HepG2 (cell line): Measurements from ENCODE around the gene CENPL. TPM values are rescaled to one million over a fixed set of nuclear protein-coding genes. Genes with fewer than 3 reads are reported as not detected.
A peak's percentile ranks its signal among the peaks of the same experiment; 100 is the strongest.

Experiments used
- ATAC-seq: fragments of 200-7000 bp; cut with Tn5 transposase; 3 replicates; pipeline ENCODE4 v1.9.1; 2020; ENCODE audit warnings: mild to moderate bottlenecking, moderate library complexity
- BruUV-seq: library from RNA; stranded (reverse); fragments of 400-500 nt; replicated peaks from 2 replicates; lab custom pipeline; 2021; lab: Mats Ljungman, UMichigan
- CTCF ChIA-PET: fragments of 300-600 bp; formaldehyde crosslinking; extraction: SDS; loops from one replicate; lab custom pipeline; 2021; ENCODE audit warnings: low total read pairs, inconsistent platforms, low intra/inter-chr PET ratio; lab: Yijun Ruan, JAX
- POLR2A ChIA-PET: fragments of 350-600 bp; sonication (Branson Sonifier 250); formaldehyde crosslinking; loops from one replicate; lab custom pipeline; 2020; ENCODE audit warnings: antibody characterized with exemption, inconsistent platforms; lab: Yijun Ruan, JAX
- DNase-seq: peaks from one replicate; pipeline ENCODE4 v3.0.0-alpha.2; 2015; ENCODE audit warnings: low spot score
- FAIRE-seq: peaks from 3 replicates; lab custom pipeline; 2011; peaks lifted over from hg19 to GRCh38; lab: Jason Lieb, UNC
- H2AFZ ChIP-seq: one replicate; pipeline ENCODE4 v1.6.1; 2011; ENCODE audit warnings: low read length, inconsistent platforms
- H3K27ac ChIP-seq: fragments of 300-600 bp; 3 replicates; pipeline ENCODE4 v1.8.0; 2011; ENCODE audit warnings: mixed run types, mild to moderate bottlenecking, mixed read lengths, low read length, inconsistent platforms; ENCODE audit not compliant: insufficient read depth; ENCODE audit errors: extremely low read length
- H3K27me3 ChIP-seq, 2 experiments: fragments of 200-600 bp in 1 of 2; 2 replicates in 1 of 2; 3 replicates in 1 of 2; pipeline versions ENCODE4 v1.6.0 to v1.8.0; 2011; ENCODE audit warnings: low read length in 2 of 2, mild to moderate bottlenecking in 2 of 2, moderate library complexity in 2 of 2, inconsistent platforms in 1 of 2; ENCODE audit not compliant: insufficient read depth in 2 of 2, control insufficient read depth in 1 of 2
- H3K36me3 ChIP-seq, 2 experiments: fragments of 200-600 bp in 1 of 2; replicated peaks in 1 of 2; 2 replicates in 1 of 2; 3 replicates in 1 of 2; pipeline versions ENCODE4 v1.5.1 to v1.8.0; 2011; ENCODE audit warnings: low read length in 2 of 2, inconsistent platforms in 1 of 2; ENCODE audit not compliant: insufficient read depth in 2 of 2, control insufficient read depth in 1 of 2
- H3K4me1 ChIP-seq: 2 replicates; pipeline ENCODE4 v1.5.1; 2012; ENCODE audit warnings: low read length, inconsistent platforms; ENCODE audit not compliant: insufficient read depth
- H3K4me2 ChIP-seq: 2 replicates; pipeline ENCODE4 v1.6.0; 2011; ENCODE audit warnings: low read depth, low read length, inconsistent platforms
- H3K4me3 ChIP-seq, 3 experiments: fragments of 200-600 bp in 1 of 3; sonication (generic), shearing (Covaris generic) in 1 of 3; replicated peaks in 1 of 3; 2 replicates each; pipeline ENCODE4 v1.5.1; 2011 to 2016; ENCODE audit warnings: low read length in 3 of 3, inconsistent platforms in 2 of 3, low read depth in 2 of 3, mild to moderate bottlenecking in 2 of 3, control low read depth in 1 of 3, mixed read lengths in 1 of 3; ENCODE audit not compliant: insufficient read depth in 1 of 3
- H3K79me2 ChIP-seq: one replicate; pipeline ENCODE4 v1.6.1; 2011; ENCODE audit warnings: low read length, inconsistent platforms; ENCODE audit not compliant: insufficient read depth
- H3K9ac ChIP-seq: 2 replicates; pipeline ENCODE4 v1.6.0; 2011; ENCODE audit warnings: mild to moderate bottlenecking, low read depth, low read length, inconsistent platforms; ENCODE audit not compliant: insufficient read depth
- H3K9me3 ChIP-seq: 2 replicates; pipeline ENCODE4 v1.5.1; 2012; ENCODE audit warnings: mild to moderate bottlenecking, low read length
- H4K20me1 ChIP-seq: 2 replicates; pipeline ENCODE4 v1.6.0; 2011; ENCODE audit warnings: inconsistent platforms, mild to moderate bottlenecking, low read length, moderate library complexity; ENCODE audit not compliant: insufficient read depth
- HNF4A ChIP-seq: sonication (generic); formaldehyde crosslinking; IDR thresholded peaks from 2 replicates; pipeline ENCODE4 v1.4.0; 2020; ENCODE audit warnings: missing genetic modification reagents
- RORA ChIP-seq: sonication (generic); formaldehyde crosslinking; IDR thresholded peaks from 2 replicates; pipeline ENCODE4 v1.5.0; 2020; ENCODE audit warnings: mild to moderate bottlenecking, missing genetic modification reagents, moderate library complexity
- TAF1 ChIP-seq: sonication (generic); formaldehyde crosslinking; IDR thresholded peaks from 2 replicates; pipeline ENCODE4 v1.4.0; 2020; ENCODE audit warnings: missing genetic modification reagents
- ZNF773 ChIP-seq: sonication (generic); formaldehyde crosslinking; IDR thresholded peaks from 2 replicates; pipeline ENCODE4 v1.4.0; 2020; ENCODE audit warnings: missing genetic modification reagents, borderline replicate concordance
- ZNF790 ChIP-seq: sonication (generic); formaldehyde crosslinking; IDR thresholded peaks from 2 replicates; pipeline ENCODE4 v1.8.0; 2022; ENCODE audit warnings: missing genetic modification reagents, mild to moderate bottlenecking, borderline replicate concordance
- in situ Hi-C: cut with HindIII; loops from 2 replicates; pipeline ENCODE4 v1.10.0; 2017; ENCODE audit warnings: low pct_unique_long_range_greater_than_20kb; ENCODE audit not compliant: extremely low pct_ligation_motif_present
- intact Hi-C: fragments of 100-400 bp; cut with micrococcal nuclease; formaldehyde crosslinking; loops from one replicate; pipeline ENCODE4 v1.10.0; 2022; ENCODE audit not compliant: unreplicated experiment
- polyA plus RNA-seq, 8 experiments: library from polyadenylated mRNA; depleted of rRNA in 3 of 8; stranded (reverse) in 7 of 8; unstranded in 1 of 8; fragments of >200 nt; fragmentation: Illumina TruSeq in 4 of 8; extraction: Trizol in 4 of 8; gene quantifications; 2 replicates each; pipeline versions ENCODE4 v1.2.1 to v1.2.3, GENCODE V29; 2011 to 2016; ENCODE audit warnings: low read depth in 4 of 8, missing spikeins in 1 of 8, mixed read lengths in 1 of 8; ENCODE audit not compliant: insufficient read depth in 1 of 8
- small RNA-seq, 3 experiments: library from RNA; depleted of rRNA; stranded (forward); fragments of <200 nt; gene quantifications; one replicate each; pipeline ENCODE3, GENCODE V24; 2012; ENCODE audit warnings: low read depth in 2 of 3, low replicate concordance in 1 of 3; ENCODE audit not compliant: insufficient read length in 3 of 3, insufficient read depth in 2 of 3
- total RNA-seq, 5 experiments: library from RNA; depleted of rRNA; stranded (reverse); fragments of >200 nt; fragmentation: Illumina TruSeq; extraction: Trizol; gene quantifications; 2 replicates each; pipeline ENCODE4 v1.2.3, GENCODE V29; 2016; ENCODE audit warnings: low read depth in 1 of 5
- TF ChIP-seq, protein P1 (sequence below): fragments of 450-650 bp; IDR thresholded peaks from 2 replicates; pipeline ENCODE4 v1.6.1; 2016
- TF ChIP-seq, protein P2 (sequence below), 2 experiments: sonication (generic) in 1 of 2; formaldehyde crosslinking in 1 of 2; IDR thresholded peaks; 2 replicates each; pipeline versions ENCODE4 v1.5.1 to v1.6.1; 2011 to 2020; ENCODE audit warnings: borderline replicate concordance in 1 of 2, low read depth in 1 of 2, low read length in 1 of 2, mild to moderate bottlenecking in 1 of 2, missing genetic modification reagents in 1 of 2, moderate library complexity in 1 of 2

CENPL gene
- total and polyA plus RNA-seq, 2 of the 13 experiments (the other 11 are each of a cell fraction or from before 2014, with no cell fraction given) = 4.4 to 14.2 TPM

DNA sequence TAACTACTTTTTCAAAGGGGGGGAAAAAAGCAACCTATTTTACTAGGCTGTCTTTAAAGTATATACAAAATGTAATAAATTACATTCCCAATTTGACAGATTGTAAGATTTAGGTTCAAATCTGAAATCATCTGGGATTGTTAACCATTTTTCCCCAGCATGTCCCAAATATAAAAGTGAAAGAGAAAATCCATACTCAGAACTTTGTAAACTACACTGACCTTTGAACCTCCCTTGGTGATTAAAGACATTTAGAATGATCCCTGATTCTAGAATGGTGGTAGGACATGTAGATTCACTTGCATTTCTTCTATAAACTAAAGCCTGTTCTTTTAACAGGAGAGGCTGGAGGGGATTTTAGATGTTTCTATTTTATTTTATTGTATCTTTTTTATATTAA, 70.9 kb downstream of the CENPL start:
- Histone ChIP-seq H3K36me3 (peaks cover 11 to 35% of the 10 kb centered on the region in 2 experiments; a peak in 4 of 5 replicates), H3K4me3 (no peak overlapping the region), H3K27me3 (no peaks in the 10 kb centered on the region), H4K20me1 (no peaks in the 10 kb centered on the region), H3K9ac (no peak overlapping the region), H3K4me1 (peaks cover 8% of the 10 kb centered on the region), H3K79me2 (no peaks in the 10 kb centered on the region), H2AFZ (no peak overlapping the region), H3K27ac (peak overlapping the region; percentile 18), H3K9me3 (no peaks in the 10 kb centered on the region), H3K4me2 (no peak overlapping the region)
- ChIA-PET POLR2A (no interaction called here), CTCF (no interaction called here)
- TF ChIP-seq HNF4A (CRISPR knock-in tag) (peak; percentile 48; the same call in 1 of the 2 replicates), ZNF773 (no peak), TAF1 (CRISPR knock-in tag) (no peak), ZNF790 (no peak), RORA (CRISPR knock-in tag) (no peak)
- TF ChIP-seq, protein P1, sequence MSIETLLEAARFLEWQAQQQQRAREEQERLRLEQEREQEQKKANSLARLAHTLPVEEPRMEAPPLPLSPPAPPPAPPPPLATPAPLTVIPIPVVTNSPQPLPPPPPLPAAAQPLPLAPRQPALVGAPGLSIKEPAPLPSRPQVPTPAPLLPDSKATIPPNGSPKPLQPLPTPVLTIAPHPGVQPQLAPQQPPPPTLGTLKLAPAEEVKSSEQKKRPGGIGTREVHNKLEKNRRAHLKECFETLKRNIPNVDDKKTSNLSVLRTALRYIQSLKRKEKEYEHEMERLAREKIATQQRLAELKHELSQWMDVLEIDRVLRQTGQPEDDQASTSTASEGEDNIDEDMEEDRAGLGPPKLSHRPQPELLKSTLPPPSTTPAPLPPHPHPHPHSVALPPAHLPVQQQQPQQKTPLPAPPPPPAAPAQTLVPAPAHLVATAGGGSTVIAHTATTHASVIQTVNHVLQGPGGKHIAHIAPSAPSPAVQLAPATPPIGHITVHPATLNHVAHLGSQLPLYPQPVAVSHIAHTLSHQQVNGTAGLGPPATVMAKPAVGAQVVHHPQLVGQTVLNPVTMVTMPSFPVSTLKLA = no peak
- TF ChIP-seq, protein P2, sequence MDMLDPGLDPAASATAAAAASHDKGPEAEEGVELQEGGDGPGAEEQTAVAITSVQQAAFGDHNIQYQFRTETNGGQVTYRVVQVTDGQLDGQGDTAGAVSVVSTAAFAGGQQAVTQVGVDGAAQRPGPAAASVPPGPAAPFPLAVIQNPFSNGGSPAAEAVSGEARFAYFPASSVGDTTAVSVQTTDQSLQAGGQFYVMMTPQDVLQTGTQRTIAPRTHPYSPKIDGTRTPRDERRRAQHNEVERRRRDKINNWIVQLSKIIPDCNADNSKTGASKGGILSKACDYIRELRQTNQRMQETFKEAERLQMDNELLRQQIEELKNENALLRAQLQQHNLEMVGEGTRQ (IDR thresholded peaks at IDR 0.05; ENCODE audit: low read depth, low read length) = no peak
- TF ChIP-seq, protein P2 (CRISPR knock-in tag; IDR thresholded peaks at IDR 0.05; ENCODE audit: borderline replicate concordance) = no peak
- no TSS peak for BruUV-seq
- in situ Hi-C loops (no loop called here), intact Hi-C loops (no loop called here)
- DNase-seq = peak; percentile 21
- no peak for ATAC-seq
- FAIRE-seq = no peak

Small RNAs within 50 kb of the gene (small RNA-seq; reads per million reads assigned to genes)
- gene RF00019 = 0 reads per million in 3 experiments

Other genes with a start within 250 kb of the CENPL start
- gene SLC9C2, start 221.8 kb downstream of the CENPL start, total RNA-seq (2016; rRNA removed; fragmentation: Illumina TruSeq; extraction: Trizol) = not detected in 2 replicates
- 0.03 TPM in 1 of 2 replicates, not detected in the other for gene SLC9C2, start 221.8 kb downstream of the CENPL start, polyA plus RNA-seq (2011; rRNA removed)
- not detected in 2 replicates for gene TEX50, start 189.5 kb downstream of the CENPL start, total RNA-seq (2016; rRNA removed; fragmentation: Illumina TruSeq; extraction: Trizol)
- not detected in 2 replicates for gene TEX50, start 189.5 kb downstream of the CENPL start, polyA plus RNA-seq (2011; rRNA removed)
- not detected in 2 replicates for gene ANKRD45, start 155.0 kb downstream of the CENPL start, total RNA-seq (2016; rRNA removed; fragmentation: Illumina TruSeq; extraction: Trizol)
- not detected in 2 replicates for gene ANKRD45, start 155.0 kb downstream of the CENPL start, polyA plus RNA-seq (2011; rRNA removed)
- 14.3 and 18.8 TPM in 2 replicates for gene KLHL20, start 109.9 kb downstream of the CENPL start, total RNA-seq (2016; rRNA removed; fragmentation: Illumina TruSeq; extraction: Trizol)
- 7.4 and 7.6 TPM in 2 replicates for gene KLHL20, start 109.9 kb downstream of the CENPL start, polyA plus RNA-seq (2011; rRNA removed)
- 27.7 and 45.4 TPM in 2 replicates for gene DARS2, start 210 bp downstream of the CENPL start, total RNA-seq (2016; rRNA removed; fragmentation: Illumina TruSeq; extraction: Trizol)
- 14.3 and 17.6 TPM in 2 replicates for gene DARS2, start 210 bp downstream of the CENPL start, polyA plus RNA-seq (2011; rRNA removed)
- gene GAS5, start 43.1 kb upstream of the CENPL start, total RNA-seq (2016; rRNA removed; fragmentation: Illumina TruSeq; extraction: Trizol) = 184 and 352 TPM in 2 replicates
- 687 and 738 TPM in 2 replicates for gene GAS5, start 43.1 kb upstream of the CENPL start, polyA plus RNA-seq (2011; rRNA removed)
- gene ZBTB37, start 43.5 kb upstream of the CENPL start, total RNA-seq (2016; rRNA removed; fragmentation: Illumina TruSeq; extraction: Trizol) = 7.7 and 10.7 TPM in 2 replicates
- gene ZBTB37, start 43.5 kb upstream of the CENPL start, polyA plus RNA-seq (2011; rRNA removed) = 1.9 and 2.6 TPM in 2 replicates
- 107 and 205 TPM in 2 replicates for gene SERPINC1, start 92.4 kb upstream of the CENPL start, total RNA-seq (2016; rRNA removed; fragmentation: Illumina TruSeq; extraction: Trizol)
- gene SERPINC1, start 92.4 kb upstream of the CENPL start, polyA plus RNA-seq (2011; rRNA removed) = 142 and 156 TPM in 2 replicates
- gene RC3H1, start 197.5 kb upstream of the CENPL start, total RNA-seq (2016; rRNA removed; fragmentation: Illumina TruSeq; extraction: Trizol) = 19.6 and 24.4 TPM in 2 replicates
- 8.5 and 11.2 TPM in 2 replicates for gene RC3H1, start 197.5 kb upstream of the CENPL start, polyA plus RNA-seq (2011; rRNA removed)